Smooth muscle cell (in vitro differentiated cells): Measurements from ENCODE around the gene NACC2. TPM values are rescaled to one million over a fixed set of nuclear protein-coding genes. Genes with fewer than 3 reads are reported as not detected.

ENCODE experiments used
- DNase-seq: peaks from one replicate; lab custom pipeline; 2025; ENCODE audit not compliant: unreplicated experiment; lab: John Stamatoyannopoulos, UW
- H2AFZ ChIP-seq: fragments of 200-600 bp; sonication (generic); 2 replicates; pipeline ENCODE4 v1.6.0; 2016; ENCODE audit warnings: antibody characterized with exemption, low read depth, mild to moderate bottlenecking
- H3F3A ChIP-seq: fragments of 200-600 bp; sonication (generic); 2 replicates; pipeline ENCODE4 v1.6.0; 2017; ENCODE audit warnings: antibody characterized with exemption, low read depth
- H3K27ac ChIP-seq: fragments of 200-600 bp; sonication (generic); 2 replicates; pipeline ENCODE4 v1.5.1; 2016; ENCODE audit warnings: low read depth, mild to moderate bottlenecking
- H3K27me3 ChIP-seq: fragments of 200-600 bp; sonication (generic); 2 replicates; pipeline ENCODE4 v1.6.1; 2016; ENCODE audit warnings: low read depth, mild to moderate bottlenecking
- H3K36me3 ChIP-seq: fragments of 200-600 bp; sonication (generic); 2 replicates; pipeline ENCODE4 v1.5.1; 2016; ENCODE audit warnings: low read depth
- H3K4me1 ChIP-seq: fragments of 200-600 bp; sonication (generic); 2 replicates; pipeline ENCODE4 v1.5.1; 2016; ENCODE audit warnings: low read depth
- H3K4me2 ChIP-seq: fragments of 200-600 bp; sonication (generic); 2 replicates; pipeline ENCODE4 v1.6.0; 2016; ENCODE audit warnings: mild to moderate bottlenecking
- H3K4me3 ChIP-seq: fragments of 200-600 bp; sonication (generic); 2 replicates; pipeline ENCODE4 v1.5.1; 2016; ENCODE audit warnings: mild to moderate bottlenecking
- H3K79me2 ChIP-seq: fragments of 200-600 bp; sonication (generic); 2 replicates; pipeline ENCODE4 v1.6.0; 2016; ENCODE audit warnings: low read depth, mild to moderate bottlenecking
- H3K9ac ChIP-seq: fragments of 200-600 bp; sonication (generic); 2 replicates; pipeline ENCODE4 v1.6.0; 2016; ENCODE audit warnings: low read depth
- H3K9me3 ChIP-seq: fragments of 200-600 bp; sonication (generic); replicated peaks from 2 replicates; pipeline ENCODE4 v1.5.1; 2016; ENCODE audit warnings: low read depth
- H4K20me1 ChIP-seq: fragments of 200-600 bp; sonication (generic); 2 replicates; pipeline ENCODE4 v1.6.0; 2016; ENCODE audit warnings: low read depth
- CTCF ChIP-seq: fragments of 200-600 bp; sonication (generic); IDR thresholded peaks from 2 replicates; pipeline ENCODE4 v1.5.1; 2017; ENCODE audit warnings: borderline replicate concordance, mild to moderate bottlenecking, antibody characterized with exemption; ENCODE audit not compliant: insufficient read depth, poor library complexity, severe bottlenecking
- WGBS: methylation state at CpG from one replicate; pipeline ENCODE4 v1.1.7; 2016; ENCODE audit warnings: low lambda C conversion rate; 5-methylcytosine and 5-hydroxymethylcytosine counted together
- polyA plus RNA-seq: library from polyadenylated mRNA; unstranded; fragments of >200 nt; fragmentation: Nextera tagmentation; extraction: Ambion mirVana; gene quantifications from 2 replicates; pipeline ENCODE4 v1.2.1, GENCODE V29; 2016
- total RNA-seq: library from RNA; depleted of rRNA; stranded (reverse); fragments of >200 nt; gene quantifications from 2 replicates; pipeline ENCODE4 v1.2.3, GENCODE V29; 2014

NACC2 gene
- total and polyA plus RNA-seq, 2 experiments from 2014 or later, result 6.7 to 8.8 TPM

DNA sequence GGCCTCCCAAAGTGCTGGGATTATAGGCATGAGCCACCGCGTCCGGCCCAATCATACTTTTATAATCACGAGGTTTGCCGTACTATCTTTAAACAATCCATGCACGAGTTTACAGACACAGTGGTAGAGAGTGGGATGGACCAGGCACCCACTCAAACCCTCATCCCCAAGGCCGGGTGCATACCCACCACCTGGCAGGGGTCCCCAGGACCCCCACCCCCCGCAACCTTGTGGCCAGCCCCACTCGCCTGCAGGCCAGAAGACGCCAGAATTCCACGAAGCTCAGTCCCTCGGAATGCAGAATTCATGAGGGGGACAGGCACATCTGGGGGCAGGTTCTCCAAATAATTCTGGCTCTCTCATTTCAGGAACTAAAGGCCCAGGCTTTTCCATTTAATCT is 17.1 kb downstream of the NACC2 start:
- Histone ChIP-seq H3K27ac (no peak overlapping the region), H3K4me2 (no peak overlapping the region), H4K20me1 (peaks cover 98% of the 10 kb centered on the region), H3K79me2 (peaks cover 95% of the 10 kb centered on the region), H3F3A (no peaks in the 10 kb centered on the region), H2AFZ (no peak overlapping the region), H3K4me3 (no peak overlapping the region), H3K9ac (no peak overlapping the region), H3K36me3 (no peaks in the 10 kb centered on the region), H3K4me1 (no peaks in the 10 kb centered on the region), H3K9me3 (no peaks in the 10 kb centered on the region), H3K27me3 (no peaks in the 10 kb centered on the region)
- no peak for TF ChIP-seq CTCF
- no peak for DNase-seq
- 92% methylated on average over 12 of the region's 12 CpGs for WGBS

- H4K20me1 ChIP-seq, result peaks cover 98% of the 10 kb centered on the region
- no peak overlapping the region for H3K9ac ChIP-seq
- 88% methylated on average over 8 of the region's 8 CpGs for WGBS
- H2AFZ ChIP-seq, result no peak overlapping the region
- no peaks in the 10 kb centered on the region for H3K4me1 ChIP-seq
- H3K79me2 ChIP-seq, result peaks cover 95% of the 10 kb centered on the region
- no peaks in the 10 kb centered on the region for H3K36me3 ChIP-seq
- no peak for TF ChIP-seq CTCF
- no peak overlapping the region for H3K4me3 ChIP-seq
- no peaks in the 10 kb centered on the region for H3F3A ChIP-seq
- no peak for DNase-seq
- no peak overlapping the region for H3K27ac ChIP-seq
- no peaks in the 10 kb centered on the region for H3K27me3 ChIP-seq
- no peaks in the 10 kb centered on the region for H3K9me3 ChIP-seq
- no peak overlapping the region for H3K4me2 ChIP-seq
These were observed 17.6 kb downstream of the NACC2 start for GRCh38 chr9:136077491-136077890.

DNA sequence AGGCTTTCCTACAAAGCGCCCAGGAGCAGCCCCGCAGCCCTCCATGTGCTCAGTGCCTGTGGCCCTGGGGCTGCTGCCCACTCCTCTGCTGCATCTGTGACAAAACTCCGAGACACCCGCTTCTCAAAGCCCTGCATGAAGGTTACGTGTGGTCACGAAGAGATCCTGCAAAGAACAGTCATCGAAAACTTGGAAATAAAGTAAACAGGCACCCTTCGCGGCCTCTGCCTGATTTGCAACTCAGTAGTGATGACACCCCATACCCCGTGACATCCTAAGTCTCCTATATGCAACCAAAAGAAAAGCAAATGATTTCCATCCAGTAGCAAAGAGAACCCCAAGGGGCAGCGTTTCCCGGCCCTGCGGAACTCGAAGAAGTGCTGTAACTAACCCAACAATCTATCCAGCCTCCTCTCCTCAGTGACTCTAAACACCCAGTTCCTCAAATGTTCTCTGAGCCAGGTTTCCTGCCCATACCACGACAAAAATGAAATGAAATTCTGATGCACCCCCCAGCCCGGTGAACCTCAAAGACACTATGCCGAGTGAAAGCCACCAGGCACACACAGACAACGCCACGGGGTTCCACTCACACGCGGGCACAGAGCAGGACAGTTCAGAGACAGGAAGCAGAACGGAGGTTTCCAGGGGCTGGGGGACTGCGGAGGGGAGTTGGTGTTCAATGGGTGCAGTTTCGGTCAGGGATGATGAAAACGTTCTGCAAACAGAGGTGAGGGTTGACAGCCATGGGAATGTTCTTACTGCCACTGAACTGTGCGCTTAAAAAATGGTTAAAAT is 19.0 kb downstream of the NACC2 start:
- Histone ChIP-seq H3K79me2 (peaks cover 91% of the 10 kb centered on the region), H3K27me3 (no peaks in the 10 kb centered on the region), H4K20me1 (peaks cover 96% of the 10 kb centered on the region), H2AFZ (no peak overlapping the region), H3K9me3 (no peaks in the 10 kb centered on the region), H3K4me3 (no peak overlapping the region), H3K36me3 (no peaks in the 10 kb centered on the region), H3F3A (no peaks in the 10 kb centered on the region), H3K4me2 (no peak overlapping the region), H3K9ac (no peak overlapping the region), H3K4me1 (no peaks in the 10 kb centered on the region), H3K27ac (no peak overlapping the region)
- TF ChIP-seq CTCF, result no peak
- DNase-seq, result no peak
- WGBS, result 97% methylated on average over 26 of the region's 26 CpGs
